Colonic mucosa (tissue), 4 donors: ENCODE measurements around the gene DLGAP4. TPM values are rescaled to one million over a fixed set of nuclear protein-coding genes. Genes with fewer than 3 reads are reported as not detected.

Source experiments
- DNase-seq: peaks from one replicate; pipeline ENCODE4 v3.0.0-alpha.2; 2020
- H3K27ac ChIP-seq: fragments of 200-600 bp; one replicate; pipeline ENCODE4 v1.8.0; 2021
- H3K27me3 ChIP-seq: fragments of 200-600 bp; one replicate; pipeline ENCODE4 v1.8.0; 2021
- H3K36me3 ChIP-seq: fragments of 200-600 bp; one replicate; pipeline ENCODE4 v1.8.0; 2021
- H3K4me1 ChIP-seq: fragments of 200-600 bp; one replicate; pipeline ENCODE4 v1.8.0; 2021; ENCODE audit warnings: mild to moderate bottlenecking
- H3K4me3 ChIP-seq: fragments of 200-600 bp; one replicate; pipeline ENCODE4 v1.8.0; 2021
- H3K9ac ChIP-seq, 2 donors: one replicate each; pipeline ENCODE4 v1.7.0; 2013; ENCODE audit warnings: control low read depth in 2 of 2, low read depth in 2 of 2, low read length in 2 of 2
- H3K9me3 ChIP-seq: fragments of 200-600 bp; one replicate; pipeline ENCODE4 v1.8.0; 2021
- CTCF ChIP-seq: fragments of 200-600 bp; IDR thresholded peaks from one replicate; pipeline ENCODE4 v1.8.0; 2022; ENCODE audit warnings: antibody characterized with exemption, mild to moderate bottlenecking
- intact Hi-C: fragments of 100-400 bp; cut with DNase I; formaldehyde crosslinking; loops from one replicate; pipeline ENCODE4 v1.14.1; 2022
- total RNA-seq, 2 donors: library from RNA; stranded (reverse); fragmentation: NEBNext Ultra II Directional in 1 of 2; extraction: Animal tissue kit (Norgen Biotek cat#: 25700) in 1 of 2; gene quantifications; one replicate each; pipeline ENCODE4 v1.2.1, GENCODE V29; 2021
- donor health status: healthy.
- donor health status: DM: no; HTN: no; CAD: no.
- donor health status: DM: no; HTN: no; CAD: no.

Gene DLGAP4
- total RNA-seq, 2 donors from 2014 or later = 43.1 to 48.6 TPM

DNA sequence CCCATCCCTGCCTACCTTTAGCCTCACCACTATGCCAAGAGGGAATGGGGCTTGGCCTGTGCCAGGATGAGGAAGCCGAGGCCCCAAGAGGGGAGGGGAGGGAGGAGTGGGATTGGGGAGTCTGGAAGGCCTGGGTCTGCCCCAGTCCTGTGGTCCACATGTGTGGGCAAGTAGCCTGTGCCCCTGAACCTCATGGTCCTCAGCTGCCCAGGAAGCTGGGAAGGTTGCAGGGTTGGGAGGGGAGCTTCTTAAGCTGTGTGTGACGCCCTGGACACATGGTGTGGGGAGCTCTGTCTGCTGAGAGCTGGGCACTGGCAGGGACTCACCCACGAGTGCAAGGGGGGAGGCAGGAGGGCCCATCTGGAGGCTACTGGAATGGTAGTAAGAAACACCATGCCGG lies 31.7 kb downstream of the DLGAP4 start:
- no peak for TF ChIP-seq CTCF
- no peaks in the 10 kb centered on the region for H3K9me3 ChIP-seq
- no peaks in the 10 kb centered on the region for H3K36me3 ChIP-seq
- no peaks in the 10 kb centered on the region for H3K4me1 ChIP-seq
- intact Hi-C loops = no loop called here
- no peak overlapping the region for H3K4me3 ChIP-seq
- no peak overlapping the region for H3K27ac ChIP-seq
- no peaks in the 10 kb centered on the region for H3K27me3 ChIP-seq
- H3K9ac ChIP-seq = no peak overlapping the region
- no peak for DNase-seq

DNA sequence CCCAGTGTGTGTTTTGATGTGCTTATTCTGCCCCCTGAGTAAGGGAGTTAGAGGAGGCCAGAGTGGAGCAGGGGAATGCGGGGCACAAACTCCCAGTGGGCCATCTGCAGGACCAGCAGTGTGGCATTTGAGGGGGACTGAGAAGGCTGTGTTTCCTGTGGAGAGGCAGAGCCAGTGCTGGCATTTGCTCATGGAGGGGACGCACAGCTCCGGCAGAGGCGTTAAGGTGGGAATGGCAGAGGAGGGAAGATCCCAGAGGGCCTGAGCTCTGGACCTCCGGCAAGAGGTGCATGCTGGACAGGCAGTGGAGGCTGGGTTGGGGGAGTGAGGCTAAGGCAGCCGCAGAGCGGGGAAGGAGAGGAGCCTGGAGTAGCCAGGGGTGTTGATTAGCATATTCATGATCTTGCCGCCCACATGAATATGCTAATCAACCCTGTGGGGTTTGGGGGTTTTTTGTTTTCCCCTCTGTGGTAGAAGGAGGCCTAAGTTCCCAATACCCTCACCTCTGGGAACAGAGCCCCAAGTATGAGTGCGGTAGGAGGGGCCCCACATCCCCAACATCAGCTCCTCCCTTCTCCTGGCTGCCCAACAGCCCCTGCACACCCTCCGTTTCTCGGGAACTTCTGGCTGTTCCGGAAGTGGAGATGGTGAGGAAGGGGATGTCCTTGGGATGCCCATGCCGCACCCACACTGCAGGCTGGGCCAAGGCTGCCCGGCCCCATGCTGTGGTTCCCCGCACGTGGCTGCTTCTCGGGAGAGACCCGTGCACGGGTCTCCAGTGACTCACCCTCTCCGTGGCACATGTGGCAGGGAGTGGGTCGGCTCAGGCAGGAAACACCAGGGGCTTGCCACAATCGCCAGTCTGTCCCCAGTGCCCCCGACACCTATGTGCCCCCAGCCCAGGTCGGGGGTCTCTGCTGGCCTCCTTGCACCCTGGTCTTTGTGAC lies 33.8 kb downstream of the DLGAP4 start:
- intact Hi-C loops = no loop called here
- DNase-seq = no peak

GRCh38 chr20:36340593-36340990 lies 34.5 kb downstream of the DLGAP4 start:
- H3K4me3 ChIP-seq = no peak overlapping the region
- no peaks in the 10 kb centered on the region for H3K4me1 ChIP-seq
- TF ChIP-seq CTCF = no peak
- H3K27ac ChIP-seq = no peak overlapping the region
- no peak overlapping the region for H3K9ac ChIP-seq
- DNase-seq = no peak
- no peaks in the 10 kb centered on the region for H3K9me3 ChIP-seq
- intact Hi-C loops = no loop called here
- H3K36me3 ChIP-seq = no peaks in the 10 kb centered on the region
- H3K27me3 ChIP-seq = no peaks in the 10 kb centered on the region

More for the DNA sequence above, 33.8 kb downstream of the DLGAP4 start:
- no peak overlapping the region for H3K27ac ChIP-seq
- H3K9me3 ChIP-seq = no peaks in the 10 kb centered on the region
- no peaks in the 10 kb centered on the region for H3K27me3 ChIP-seq
- no peak overlapping the region for H3K4me3 ChIP-seq
- H3K9ac ChIP-seq = no peak overlapping the region
- TF ChIP-seq CTCF = no peak
- no peaks in the 10 kb centered on the region for H3K36me3 ChIP-seq
- no peaks in the 10 kb centered on the region for H3K4me1 ChIP-seq

- Histone ChIP-seq H3K27ac (no peak overlapping the region), H3K9ac (no peak overlapping the region), H3K27me3 (no peaks in the 10 kb centered on the region), H3K9me3 (no peaks in the 10 kb centered on the region), H3K4me3 (no peak overlapping the region), H3K36me3 (no peaks in the 10 kb centered on the region), H3K4me1 (no peaks in the 10 kb centered on the region)
- TF ChIP-seq CTCF = no peak
- intact Hi-C loops = no loop called here
- DNase-seq = no peak
Observed at GRCh38 chr20:36341331-36342020, 35.3 kb downstream of the DLGAP4 start.

- H3K27ac ChIP-seq = no peak overlapping the region
- no peaks in the 10 kb centered on the region for H3K4me1 ChIP-seq
- no peaks in the 10 kb centered on the region for H3K27me3 ChIP-seq
- no peaks in the 10 kb centered on the region for H3K9me3 ChIP-seq
- intact Hi-C loops = no loop called here
- H3K4me3 ChIP-seq = no peak overlapping the region
- no peak overlapping the region for H3K9ac ChIP-seq
- DNase-seq = no peak
- TF ChIP-seq CTCF = no peak
- no peaks in the 10 kb centered on the region for H3K36me3 ChIP-seq
Observed at GRCh38 chr20:36342331-36343120, 36.4 kb downstream of the DLGAP4 start.
